Measurements from ENCODE around the gene JMJD1C.

- TF ChIP-seq ZNF785 (tag by site-specific recombination; IDR thresholded peaks at IDR 0.05) (no peak), CTCF (tag by site-specific recombination; IDR thresholded peaks at IDR 0.05) (no peak), ZNF335 (tag by site-specific recombination; conservative IDR thresholded peaks at IDR 0.05) (no peak), ZFP41 (tag by site-specific recombination; IDR thresholded peaks at IDR 0.05; ENCODE audit: borderline replicate concordance) (no peak), KLF17 (tag by site-specific recombination; IDR thresholded peaks at IDR 0.05) (no peak)
These were observed 273.0 kb downstream of the JMJD1C start for GRCh38 chr10:63192826-63193225.

All from HEK293 (cell line).